K562 treated with DMSO at 1 percent for 24 hours (cell line): Measurements from ENCODE around the gene PTPN23. TPM values are rescaled to one million over a fixed set of nuclear protein-coding genes. Genes with fewer than 3 reads are reported as not detected.

Experiments
- total RNA-seq: library from RNA; unstranded; fragments of 300-600 nt; gene quantifications from 2 replicates; pipeline ENCODE4 v1.2.3, GENCODE V29; 2022; ENCODE audit warnings: low read depth; ENCODE audit not compliant: insufficient read depth

The PTPN23 gene
- total RNA-seq, result 52.6 and 58.9 TPM in 2 replicates

GRCh38 chr3:47380601-47381316 lies at the start of gene PTPN23:
PTPN23 (plus strand) TSS chr3:47381021; CDS start chr3:47381097, 76 bp downstream.

Other genes starting within 250 kb of the PTPN23 start
- gene SETD2, start 216.9 kb upstream of the PTPN23 start, total RNA-seq, result 18.0 and 21.2 TPM in 2 replicates
- 8.0 and 9.1 TPM in 2 replicates for gene KIF9, start 98.2 kb upstream of the PTPN23 start, total RNA-seq
- 40.6 and 79.0 TPM in 2 replicates for gene KLHL18, start 98.1 kb upstream of the PTPN23 start, total RNA-seq
- 108 and 113 TPM in 2 replicates for gene SCAP, start 94.9 kb downstream of the PTPN23 start, total RNA-seq
- gene ELP6, start 132.7 kb downstream of the PTPN23 start, total RNA-seq, result 78.3 and 83.5 TPM in 2 replicates
- gene CSPG5, start 197.8 kb downstream of the PTPN23 start, total RNA-seq, result 1.7 and 3.2 TPM in 2 replicates